Activated CD4-positive, CD25-positive, alpha-beta regulatory T cell treated with anti-CD3 and anti-CD28 coated beads, Interleukin-2, amount 50 U/mL, for 16 hours (primary cell): Measurements from ENCODE around the gene ADGRB2.

ENCODE experiments used
- DNase-seq: peaks from one replicate; pipeline ENCODE4 v3.0.0-alpha.2; 2020; ENCODE audit warnings: low read depth, low spot score

Gene ADGRB2

GRCh38 chr1:31795801-31796621, 31.9 kb upstream of the ADGRB2 start:
- DNase-seq, result no peak

GRCh38 chr1:31795096-31795675, 31.0 kb upstream of the ADGRB2 start:
- no peak for DNase-seq

- no peak for DNase-seq
Observed at GRCh38 chr1:31793586-31794285, 29.6 kb upstream of the ADGRB2 start.

DNA sequence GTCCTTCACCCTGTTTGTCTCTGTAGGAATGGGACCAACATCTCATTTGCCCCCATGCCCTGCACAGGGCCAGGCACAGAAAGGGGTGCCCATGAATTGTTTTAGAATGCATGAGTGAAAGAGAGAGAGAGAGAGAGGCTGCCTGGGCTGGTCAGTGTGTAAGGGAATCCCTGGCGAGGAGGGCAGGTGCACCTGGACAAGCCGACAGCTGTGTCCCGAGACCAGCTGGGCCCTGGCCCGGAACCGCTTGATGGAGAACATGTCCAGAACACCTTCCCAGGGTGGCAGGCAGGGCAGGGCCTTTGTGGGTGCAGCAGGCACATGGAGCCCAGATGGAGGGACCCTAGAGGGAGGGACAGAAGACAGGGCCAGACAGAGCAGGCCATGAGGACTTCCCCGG, 28.9 kb upstream of the ADGRB2 start:
- no peak for DNase-seq

GRCh38 chr1:31792541-31792940, 28.4 kb upstream of the ADGRB2 start:
- DNase-seq, result no peak

DNA sequence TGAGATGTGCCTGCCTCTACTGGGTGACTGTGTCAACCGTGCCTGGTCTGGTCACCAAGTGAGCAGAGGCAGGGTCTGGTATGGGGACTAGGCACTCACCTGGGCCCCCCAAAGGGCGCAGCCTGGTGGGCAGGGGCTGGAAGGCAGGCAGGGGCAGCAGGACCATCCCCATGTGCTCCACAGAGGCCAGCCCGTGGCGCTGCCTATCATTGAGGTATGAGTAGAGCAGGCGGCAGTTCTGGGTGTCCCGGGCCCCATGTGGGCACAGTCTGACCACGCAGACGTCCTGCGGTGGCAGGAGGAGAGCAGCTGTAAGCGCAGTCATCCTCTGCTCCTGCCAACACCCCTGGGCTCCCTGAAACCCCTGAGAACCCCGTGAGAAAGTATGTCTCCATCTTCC, 28.0 kb upstream of the ADGRB2 start:
- DNase-seq, result no peak

DNA sequence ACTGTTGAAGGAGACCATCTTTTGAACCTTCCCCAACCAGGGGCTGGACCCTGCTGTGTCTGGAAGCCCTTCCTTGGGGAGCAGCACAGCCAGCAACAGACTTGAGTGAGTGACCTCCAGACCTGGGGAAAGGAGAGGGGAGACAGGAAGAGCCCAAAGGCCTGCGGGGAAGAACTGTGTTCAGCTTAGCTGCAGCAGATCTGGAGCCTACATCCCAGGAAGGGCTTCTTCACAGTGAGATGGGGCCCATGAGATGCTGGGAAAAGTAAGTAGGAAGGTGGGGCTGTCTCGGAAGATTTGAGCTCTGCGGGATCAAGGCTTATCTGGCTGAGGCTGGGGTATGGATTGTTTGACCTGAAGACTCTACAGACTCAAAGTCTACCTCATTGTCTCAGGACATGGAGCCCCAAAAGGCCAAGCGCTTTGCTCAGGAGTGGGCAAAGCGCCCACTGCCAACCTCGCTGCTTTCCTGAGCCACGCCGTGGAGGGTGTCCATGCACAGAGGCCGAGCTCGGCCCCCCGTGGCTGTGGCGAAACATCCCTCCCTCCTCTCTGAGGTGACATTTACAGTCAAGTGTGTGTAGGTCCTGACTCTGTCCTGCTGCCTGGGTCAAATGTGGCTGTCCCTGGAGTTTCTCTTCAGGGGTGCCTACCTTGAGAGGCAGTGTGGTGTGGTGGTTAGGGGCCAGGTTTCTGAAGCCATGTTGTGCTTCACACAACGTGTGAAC, 27.2 kb upstream of the ADGRB2 start:
- no peak for DNase-seq

GRCh38 chr1:31790641-31791091, 26.5 kb upstream of the ADGRB2 start:
- no peak for DNase-seq

DNA sequence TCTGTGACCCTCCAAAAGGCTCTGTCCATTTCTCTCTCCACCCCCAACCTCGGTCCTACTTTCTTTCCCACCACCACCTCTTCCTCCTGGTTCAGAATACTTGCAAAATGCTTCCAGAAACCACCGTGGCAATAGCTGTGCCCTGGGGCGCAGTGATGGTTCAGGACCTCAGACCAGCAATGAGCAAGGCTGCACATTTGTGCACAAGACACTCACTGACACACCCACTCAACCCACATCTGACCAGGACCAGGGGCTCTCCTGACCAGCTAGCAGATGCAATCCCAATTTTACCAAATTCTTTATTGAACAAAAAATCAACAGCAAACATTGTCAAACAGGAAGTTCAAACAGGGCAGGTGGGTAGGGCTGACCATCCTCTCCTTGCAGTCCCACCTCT, 26.0 kb upstream of the ADGRB2 start:
- no peak for DNase-seq

DNA sequence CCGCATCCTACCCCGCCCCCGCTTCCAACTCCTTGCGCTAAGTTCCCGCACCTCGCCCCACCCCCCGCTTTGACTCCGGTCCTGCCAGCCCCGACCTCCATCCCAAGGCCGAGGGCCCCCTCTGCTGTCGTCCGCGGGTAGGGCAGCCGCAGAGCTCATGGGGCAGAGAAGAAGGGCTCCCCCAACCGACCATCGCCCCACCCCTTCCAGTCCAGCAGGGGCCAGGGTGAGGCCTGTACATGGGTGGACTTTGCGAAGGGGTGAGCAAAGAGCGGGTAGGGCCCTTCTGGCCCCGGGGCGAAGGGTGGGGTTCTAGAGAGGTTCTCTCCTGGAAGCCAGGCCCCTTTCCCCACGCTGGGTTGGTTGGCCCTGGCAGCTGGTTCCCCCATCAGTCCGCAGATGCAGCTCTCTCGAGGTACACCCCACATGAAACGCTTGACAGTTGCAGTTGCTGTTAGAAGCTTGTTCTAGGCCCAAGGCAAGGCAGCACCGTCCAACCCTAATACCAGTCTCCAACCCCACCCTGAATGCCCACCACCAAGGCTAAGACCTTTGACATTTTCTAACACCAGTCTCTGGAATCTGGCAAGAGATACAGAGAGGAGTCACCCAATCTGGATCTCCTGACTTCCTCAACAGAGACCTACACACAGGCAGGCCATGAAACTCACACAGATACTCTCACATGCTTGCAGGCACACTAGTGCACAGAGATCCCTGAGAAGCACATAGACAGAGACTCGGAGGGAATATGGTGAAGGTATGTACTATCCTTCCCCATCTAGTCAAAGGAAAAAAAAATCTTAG, 25.3 kb upstream of the ADGRB2 start:
- DNase-seq, result peak; percentile 84

DNA sequence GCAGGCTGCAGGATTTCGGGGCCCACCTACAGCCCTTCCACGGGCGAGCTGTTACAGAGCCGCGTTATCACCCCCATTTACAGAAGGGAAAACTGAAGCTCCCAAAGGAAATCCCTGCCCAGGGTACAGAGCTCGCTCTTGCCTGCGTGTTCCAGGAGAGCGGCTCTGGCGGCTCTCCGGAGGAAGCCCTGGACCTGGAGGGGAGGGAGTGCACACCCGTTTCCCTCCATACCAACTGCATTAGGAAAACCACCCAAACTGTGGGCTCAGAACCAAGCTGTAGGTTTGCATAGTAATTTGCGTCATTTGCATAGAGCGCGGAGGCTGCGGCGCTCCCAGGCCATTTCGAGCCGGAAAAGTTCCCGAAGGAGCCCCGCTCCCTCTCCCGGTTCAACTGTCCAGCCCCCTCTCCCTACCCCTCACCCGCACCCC, 24.7 kb upstream of the ADGRB2 start:
- DNase-seq, result no peak

- DNase-seq, result peak; percentile 68
Observed at GRCh38 chr1:31788138-31788824, 24.1 kb upstream of the ADGRB2 start.

- no peak for DNase-seq
Observed at GRCh38 chr1:31787786-31788137, 23.6 kb upstream of the ADGRB2 start.

DNA sequence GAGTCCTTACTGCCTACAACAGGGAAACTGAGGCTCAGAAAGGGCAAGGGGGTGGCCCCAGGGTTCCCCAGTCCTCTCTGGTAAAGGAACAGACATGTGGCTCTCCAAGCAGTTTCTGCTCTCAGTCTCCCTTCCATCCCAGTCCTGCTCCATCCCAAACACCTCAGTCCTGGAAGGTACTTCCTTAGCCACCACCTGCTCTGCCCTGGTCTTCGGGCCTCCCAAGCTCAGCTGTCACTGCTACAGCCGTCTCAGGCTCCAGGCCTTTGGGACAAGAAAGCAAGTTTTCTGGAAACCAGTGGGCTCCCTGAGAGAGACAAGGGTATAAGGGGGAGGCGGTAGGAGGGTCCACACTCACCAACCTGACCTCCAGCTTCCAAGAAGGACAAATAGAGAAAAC, 23.1 kb upstream of the ADGRB2 start:
- DNase-seq, result no peak

GRCh38 chr1:31786366-31787060, 22.4 kb upstream of the ADGRB2 start:
- DNase-seq, result no peak

DNA sequence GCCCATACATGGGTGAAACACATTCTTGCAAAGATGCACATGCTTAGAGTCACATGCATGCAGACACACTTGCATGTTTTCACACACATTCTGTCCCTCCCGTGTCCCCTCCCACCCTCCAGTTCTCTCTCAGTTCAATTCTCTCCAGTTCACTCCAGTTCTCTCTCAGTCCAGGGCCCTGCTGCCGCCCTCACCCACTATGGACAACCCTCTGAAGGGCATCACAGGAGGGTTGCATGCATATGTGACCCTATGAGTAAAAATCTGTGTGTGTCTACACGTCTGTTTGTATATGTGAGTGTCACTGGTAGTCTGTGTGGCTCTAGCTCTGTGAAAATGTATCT, 21.8 kb upstream of the ADGRB2 start:
- no peak for DNase-seq

- DNase-seq, result no peak
Observed at GRCh38 chr1:31785020-31785946, 21.1 kb upstream of the ADGRB2 start.

DNA sequence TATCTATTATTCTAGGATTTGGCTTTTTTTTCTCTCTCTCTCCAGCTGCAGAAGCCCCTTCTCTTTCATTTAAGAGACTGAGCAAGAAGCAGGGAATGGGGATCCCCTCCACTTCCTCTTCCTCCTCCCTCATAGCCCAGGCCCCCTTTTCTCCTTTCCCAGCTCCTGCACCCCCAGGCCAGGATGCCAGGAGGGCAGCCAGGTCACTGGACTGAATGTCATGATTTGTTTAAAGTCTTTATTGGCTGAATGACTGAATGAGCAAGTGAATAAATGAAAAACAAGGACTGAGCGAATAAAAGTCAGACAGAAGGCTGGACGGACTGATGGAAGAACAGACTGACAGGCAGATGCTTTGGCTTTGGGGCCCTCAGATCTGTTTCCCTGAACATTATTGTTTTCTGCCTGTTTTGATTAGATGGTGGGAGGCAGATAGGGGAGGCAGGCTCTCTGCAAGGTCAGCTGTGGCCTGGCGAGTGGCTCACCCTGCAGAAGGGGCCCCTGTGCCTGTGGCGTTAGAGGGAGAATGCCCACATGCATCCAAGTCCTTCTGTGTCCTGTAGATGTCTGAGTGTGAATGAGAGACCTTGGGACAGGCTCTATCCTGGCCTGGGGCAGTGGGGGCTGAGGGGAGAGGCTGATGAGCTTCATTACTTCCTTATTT, 20.3 kb upstream of the ADGRB2 start:
- no peak for DNase-seq

DNA sequence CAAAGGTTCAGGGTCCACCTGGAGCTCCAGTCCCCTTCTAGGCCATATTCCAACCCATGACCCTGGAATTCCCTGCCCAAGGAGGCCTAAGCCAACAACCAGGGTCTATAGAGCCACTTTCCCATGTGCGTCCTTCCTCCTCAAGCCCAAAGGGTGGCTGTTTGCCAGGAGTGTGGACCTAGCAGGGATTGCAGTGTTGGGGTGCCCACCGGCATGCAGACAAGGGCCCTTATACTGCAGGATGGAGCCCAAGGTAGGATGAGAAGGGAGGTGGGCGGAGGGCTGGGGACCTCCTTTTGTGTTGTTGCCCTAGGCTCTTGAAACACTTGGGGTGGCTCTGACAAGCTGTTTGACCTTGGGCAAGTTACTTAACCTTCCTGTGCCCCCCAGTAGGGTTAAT, 19.7 kb upstream of the ADGRB2 start:
- no peak for DNase-seq
